ENCODE measurements around the gene KATNB1. TPM values are rescaled to one million over a fixed set of nuclear protein-coding genes. Genes with fewer than 3 reads are reported as not detected.

KATNB1 gene
- total RNA-seq, 6 experiments from 2014 or later, result 5.6 to 17.5 (median 8.5) TPM

- ATAC-seq (no peak), DNase-seq (peak in 1 of 3 donors; percentile 18)
- Histone ChIP-seq H3K27me3 (no peaks in the 10 kb centered on the region), H3K27ac (no peak overlapping the region), H3K4me3 (no peak overlapping the region), H3K4me1 (no peaks in the 10 kb centered on the region), H3K36me3 (no peaks in the 10 kb centered on the region), H3K9me3 (no peaks in the 10 kb centered on the region)
- TF ChIP-seq CTCF (IDR thresholded peaks at IDR 0.05) (no peak), POLR2A (IDR thresholded peaks at IDR 0.05) (no peak)
- intact Hi-C loops (cut with DNase I), result no loop called here
- WGBS (ENCODE audit: insufficient coverage, low coverage, low lambda C conversion rate, missing lambda C conversion rate), result 76% methylated on average over 2 of the region's 6 CpGs
These were observed 12.4 kb downstream of the KATNB1 start for GRCh38 chr16:57747996-57748395.

DNA sequence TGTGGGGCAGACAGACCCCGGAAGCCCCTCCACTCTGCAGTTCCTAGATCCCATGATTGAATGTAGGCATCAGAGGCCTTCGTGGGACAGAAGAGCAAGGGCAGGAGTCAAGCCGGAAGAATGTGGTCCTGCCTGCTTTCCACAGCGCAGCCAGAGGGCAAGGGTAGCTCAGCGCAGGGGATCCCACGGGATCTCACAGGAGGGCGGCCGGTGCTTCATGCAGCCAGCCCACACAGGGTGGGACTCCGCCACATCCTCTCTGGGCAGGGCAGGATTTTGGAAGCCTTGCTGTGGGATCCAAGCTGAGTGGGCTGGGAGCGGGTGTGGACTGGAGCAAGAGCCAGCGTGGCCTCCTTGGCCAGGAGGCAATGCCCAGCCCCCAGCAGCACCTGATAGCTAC lies 13.0 kb downstream of the KATNB1 start:
- intact Hi-C loops (cut with DNase I), result no loop called here
- Histone ChIP-seq H3K27me3 (no peaks in the 10 kb centered on the region), H3K9me3 (no peaks in the 10 kb centered on the region), H3K4me1 (no peaks in the 10 kb centered on the region), H3K36me3 (no peaks in the 10 kb centered on the region), H3K27ac (no peak overlapping the region), H3K4me3 (no peak overlapping the region)
- ATAC-seq, result no peak
- DNase-seq, result peak in 1 of 3 donors; percentile 36
- 83% methylated on average over 2 of the region's 11 CpGs for WGBS (ENCODE audit: insufficient coverage, low coverage, low lambda C conversion rate, missing lambda C conversion rate)
- no peak for TF ChIP-seq CTCF (IDR thresholded peaks at IDR 0.05)

DNA sequence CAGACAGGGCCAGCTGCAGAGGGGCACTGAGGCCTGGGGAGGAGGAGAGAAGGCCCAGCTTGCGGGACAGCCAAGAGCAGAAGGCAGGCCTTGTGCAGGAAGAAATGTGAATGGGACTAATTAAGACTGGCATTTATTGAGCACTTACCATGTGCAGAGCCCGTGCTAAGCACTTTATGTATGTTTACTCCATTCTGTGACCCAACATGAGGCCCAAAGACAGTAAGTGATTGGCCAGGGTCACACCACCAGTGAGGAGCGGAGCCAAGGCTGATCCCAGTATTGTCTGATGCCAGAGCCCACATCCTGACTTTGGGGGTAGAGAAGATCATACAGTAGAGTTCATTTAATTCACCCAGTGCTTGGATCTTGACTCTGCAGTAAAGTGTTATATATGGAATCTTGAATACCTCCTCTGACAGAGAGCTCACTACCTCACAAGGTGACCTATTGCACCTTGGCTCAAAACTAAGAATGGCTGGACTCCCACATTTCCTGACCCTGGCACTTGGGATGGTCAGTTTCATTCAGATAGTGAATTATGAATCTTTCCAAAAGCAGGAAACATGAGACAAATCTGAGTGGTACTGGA lies 13.6 kb downstream of the KATNB1 start:
- H3K36me3 ChIP-seq, result no peaks in the 10 kb centered on the region
- no peaks in the 10 kb centered on the region for H3K27me3 ChIP-seq
- H3K4me3 ChIP-seq, result no peak overlapping the region
- TF ChIP-seq CTCF (IDR thresholded peaks at IDR 0.05) (no peak), POLR2A (IDR thresholded peaks at IDR 0.05) (no peak)
- 88% methylated on average over 2 of the region's 3 CpGs for WGBS (ENCODE audit: insufficient coverage, low coverage, low lambda C conversion rate, missing lambda C conversion rate)
- intact Hi-C loops (cut with DNase I), result no loop called here
- no peak for ATAC-seq
- no peak overlapping the region for H3K27ac ChIP-seq
- H3K9me3 ChIP-seq, result no peaks in the 10 kb centered on the region
- no peak for DNase-seq
- H3K4me1 ChIP-seq, result no peaks in the 10 kb centered on the region

DNA sequence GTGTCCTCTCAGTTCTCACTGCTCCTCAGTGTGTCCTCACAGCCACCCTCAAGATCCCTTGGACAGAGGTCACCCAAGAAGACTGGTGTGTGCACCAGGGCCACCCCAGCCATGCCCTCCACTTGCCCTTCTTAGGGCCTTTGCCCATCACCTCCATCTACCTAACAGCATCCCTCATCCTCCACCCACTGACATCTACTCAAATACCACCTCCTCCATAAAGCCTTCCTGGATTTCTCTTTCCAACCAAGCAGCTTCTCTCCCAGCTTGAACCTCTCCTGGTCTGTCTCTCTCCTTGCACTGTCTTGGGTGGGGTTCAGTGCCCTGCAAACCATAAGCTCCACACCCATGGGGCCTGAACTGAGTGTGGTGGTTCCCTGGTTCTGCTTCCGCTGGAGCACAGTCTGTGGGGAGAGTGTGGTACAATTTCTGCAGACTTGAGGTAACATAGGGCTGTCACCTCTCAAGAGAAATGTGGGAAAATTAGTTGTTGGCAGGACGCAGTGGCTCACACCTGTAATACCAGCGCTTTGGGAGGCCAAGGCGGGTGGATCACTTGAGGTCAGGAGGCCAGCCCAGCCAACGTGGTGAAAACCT lies 14.4 kb downstream of the KATNB1 start:
- no peak overlapping the region for H3K27ac ChIP-seq
- no peaks in the 10 kb centered on the region for H3K9me3 ChIP-seq
- no peaks in the 10 kb centered on the region for H3K4me1 ChIP-seq
- TF ChIP-seq CTCF (IDR thresholded peaks at IDR 0.05) (no peak), POLR2A (IDR thresholded peaks at IDR 0.05) (no peak)
- no peak for ATAC-seq
- 82% methylated on average over 5 of the region's 5 CpGs for WGBS (ENCODE audit: insufficient coverage, low coverage, low lambda C conversion rate, missing lambda C conversion rate)
- no peaks in the 10 kb centered on the region for H3K36me3 ChIP-seq
- H3K27me3 ChIP-seq, result no peaks in the 10 kb centered on the region
- no peak overlapping the region for H3K4me3 ChIP-seq
- intact Hi-C loops (cut with DNase I), result no loop called here
- DNase-seq, result peak in 1 of 3 donors; percentile 22

All from right lobe of liver (tissue), 6 donors.